ENCODE results near the gene FBL.
"Not testable (repeated sequence)": the region's sequence is repeated elsewhere in the genome, so short reads cannot be mapped to it uniquely, and the experiment has no call there.

DNA sequence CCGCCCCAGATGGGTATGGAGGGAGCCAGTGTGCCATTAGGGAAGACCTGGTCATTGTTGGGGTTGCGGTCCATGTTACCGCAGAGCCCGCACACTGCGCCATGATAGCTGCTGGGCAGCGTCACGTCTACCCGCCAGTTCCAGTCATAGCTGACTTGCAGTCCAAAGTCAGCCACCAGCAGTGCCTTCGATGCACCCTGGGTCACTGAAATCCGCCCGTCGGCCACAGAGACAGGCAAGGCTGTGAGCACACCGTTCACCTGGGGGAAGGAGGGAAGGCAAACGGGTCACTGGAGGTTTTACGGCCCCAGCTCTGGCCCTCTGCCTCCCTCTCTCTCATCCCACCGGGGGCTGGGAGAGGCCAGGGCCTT lies 48.0 kb upstream of the FBL start:
- TF ChIP-seq, protein P1, sequence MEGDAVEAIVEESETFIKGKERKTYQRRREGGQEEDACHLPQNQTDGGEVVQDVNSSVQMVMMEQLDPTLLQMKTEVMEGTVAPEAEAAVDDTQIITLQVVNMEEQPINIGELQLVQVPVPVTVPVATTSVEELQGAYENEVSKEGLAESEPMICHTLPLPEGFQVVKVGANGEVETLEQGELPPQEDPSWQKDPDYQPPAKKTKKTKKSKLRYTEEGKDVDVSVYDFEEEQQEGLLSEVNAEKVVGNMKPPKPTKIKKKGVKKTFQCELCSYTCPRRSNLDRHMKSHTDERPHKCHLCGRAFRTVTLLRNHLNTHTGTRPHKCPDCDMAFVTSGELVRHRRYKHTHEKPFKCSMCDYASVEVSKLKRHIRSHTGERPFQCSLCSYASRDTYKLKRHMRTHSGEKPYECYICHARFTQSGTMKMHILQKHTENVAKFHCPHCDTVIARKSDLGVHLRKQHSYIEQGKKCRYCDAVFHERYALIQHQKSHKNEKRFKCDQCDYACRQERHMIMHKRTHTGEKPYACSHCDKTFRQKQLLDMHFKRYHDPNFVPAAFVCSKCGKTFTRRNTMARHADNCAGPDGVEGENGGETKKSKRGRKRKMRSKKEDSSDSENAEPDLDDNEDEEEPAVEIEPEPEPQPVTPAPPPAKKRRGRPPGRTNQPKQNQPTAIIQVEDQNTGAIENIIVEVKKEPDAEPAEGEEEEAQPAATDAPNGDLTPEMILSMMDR (IDR thresholded peaks at IDR 0.05; ENCODE audit: low read depth, low read length): not testable (repeated sequence)
- not testable (repeated sequence) for TF ChIP-seq EZH2phosphoT487 (IDR thresholded peaks at IDR 0.05; ENCODE audit: low read depth)
